H1 (cell line): Measurements from ENCODE around the gene TPBG. TPM values are rescaled to one million over a fixed set of nuclear protein-coding genes. Genes with fewer than 3 reads are reported as not detected.

ENCODE experiments used
- CTCF ChIA-PET: fragments of 300-600 bp; sonication (Branson Sonifier 250); formaldehyde crosslinking; loops from one replicate; lab custom pipeline; 2021; ENCODE audit not compliant: partially characterized antibody; lab: Charles Lee
- POLR2A ChIA-PET: fragments of 300-600 bp; sonication (Branson Sonifier 250); formaldehyde crosslinking; loops from one replicate; lab custom pipeline; 2021; ENCODE audit warnings: inconsistent platforms; ENCODE audit not compliant: partially characterized antibody; lab: Charles Lee
- DNase-seq, 2 experiments: peaks; one replicate each; pipeline versions ENCODE4 v3.0.0 to v3.0.0-alpha.2; 2010 to 2022; ENCODE audit warnings: low spot score in 2 of 2, low read depth in 1 of 2, mixed read lengths in 1 of 2
- FAIRE-seq: peaks from 2 replicates; lab custom pipeline; 2011; peaks lifted over from hg19 to GRCh38; lab: Jason Lieb, UNC
- H2AFZ ChIP-seq: 2 replicates; pipeline ENCODE4 v1.8.1; 2012; ENCODE audit warnings: low read length, inconsistent platforms
- H2AK5ac ChIP-seq: 2 replicates; pipeline ENCODE4 v1.6.1; 2013; ENCODE audit warnings: low read depth, low read length
- H2BK120ac ChIP-seq: replicated peaks from 2 replicates; pipeline ENCODE3; 2013; ENCODE audit warnings: low read depth, low read length, inconsistent platforms
- H2BK12ac ChIP-seq: 2 replicates; pipeline ENCODE4 v1.6.1; 2013; ENCODE audit warnings: low read depth, low read length
- H2BK15ac ChIP-seq: 2 replicates; pipeline ENCODE4 v1.6.1; 2013; ENCODE audit warnings: low read length
- H2BK20ac ChIP-seq: 2 replicates; pipeline ENCODE4 v1.6.1; 2013; ENCODE audit warnings: low read length
- H2BK5ac ChIP-seq: 2 replicates; pipeline ENCODE4 v1.6.1; 2013; ENCODE audit warnings: low read depth, low read length
- H3K14ac ChIP-seq: 2 replicates; pipeline ENCODE4 v1.6.1; 2013; ENCODE audit warnings: inconsistent platforms; ENCODE audit not compliant: insufficient read length
- H3K18ac ChIP-seq: 2 replicates; pipeline ENCODE4 v1.6.1; 2013; ENCODE audit warnings: low read length; ENCODE audit errors: extremely low read depth
- H3K23ac ChIP-seq: 2 replicates; pipeline ENCODE4 v1.6.1; 2013; ENCODE audit warnings: inconsistent platforms; ENCODE audit not compliant: insufficient read length
- H3K23me2 ChIP-seq: 2 replicates; pipeline ENCODE4 v1.6.1; 2013; ENCODE audit warnings: low read depth, low read length
- H3K27ac ChIP-seq: 2 replicates; pipeline ENCODE4 v1.6.1; 2011; ENCODE audit warnings: low read depth, low read length, inconsistent platforms
- H3K27me3 ChIP-seq, 4 experiments: replicated peaks in 1 of 4; 1 replicate in 1 of 4; 2 replicates in 3 of 4; pipeline versions ENCODE4 v1.6.1 to v1.8.1; 2011 to 2013; ENCODE audit warnings: low read length in 3 of 4, mild to moderate bottlenecking in 3 of 4, inconsistent platforms in 2 of 4, mixed read lengths in 2 of 4, moderate library complexity in 1 of 4; ENCODE audit not compliant: control insufficient read depth in 3 of 4, insufficient read depth in 3 of 4; ENCODE audit errors: extremely low read depth in 1 of 4
- H3K36me3 ChIP-seq, 4 experiments: 2 replicates each; pipeline versions ENCODE4 v1.6.1 to v1.8.1; 2011 to 2013; ENCODE audit warnings: mild to moderate bottlenecking in 4 of 4, low read length in 3 of 4, moderate library complexity in 2 of 4, control low read depth in 1 of 4, inconsistent platforms in 1 of 4; ENCODE audit not compliant: insufficient read depth in 4 of 4, control insufficient read depth in 2 of 4
- H3K4ac ChIP-seq: replicated peaks from 2 replicates; pipeline ENCODE3; 2013; ENCODE audit warnings: low read length, low read depth, mixed read lengths, inconsistent platforms; ENCODE audit not compliant: insufficient read length
- H3K4me1 ChIP-seq, 4 experiments: replicated peaks in 1 of 4; 1 replicate in 1 of 4; 2 replicates in 3 of 4; pipeline versions ENCODE4 v1.6.1 to v1.8.1; 2011 to 2013; ENCODE audit warnings: low read length in 3 of 4, inconsistent platforms in 2 of 4, mixed read lengths in 1 of 4; ENCODE audit not compliant: insufficient read depth in 4 of 4, control insufficient read depth in 3 of 4
- H3K4me2 ChIP-seq, 2 experiments: 2 replicates each; pipeline versions ENCODE4 v1.6.1 to v1.8.1; 2011 to 2013; ENCODE audit warnings: low read depth in 2 of 2, low read length in 2 of 2, control low read depth in 1 of 2, inconsistent platforms in 1 of 2, mild to moderate bottlenecking in 1 of 2; ENCODE audit not compliant: insufficient read depth in 1 of 2
- H3K4me3 ChIP-seq, 4 experiments: fragments of 200-600, 300-600 bp in 1 of 4; sonication (generic), shearing (Covaris generic), sonication (Bioruptor Twin) in 1 of 4; 2 replicates each; pipeline versions ENCODE4 v1.5.1 to v1.8.1; 2011 to 2016; ENCODE audit warnings: low read length in 4 of 4, low read depth in 3 of 4, control low read depth in 2 of 4, inconsistent platforms in 2 of 4, mild to moderate bottlenecking in 2 of 4, mixed read lengths in 1 of 4, moderate library complexity in 1 of 4; ENCODE audit not compliant: insufficient read depth in 2 of 4; ENCODE audit errors: extremely low read depth in 1 of 4
- H3K56ac ChIP-seq: replicated peaks from 2 replicates; pipeline ENCODE3; 2013; ENCODE audit warnings: low read depth, mild to moderate bottlenecking, mixed read lengths, low read length, inconsistent platforms; ENCODE audit not compliant: insufficient read length
- H3K79me1 ChIP-seq: 2 replicates; pipeline ENCODE4 v1.6.1; 2013; ENCODE audit warnings: low read depth, low read length, control low read depth
- H3K79me2 ChIP-seq, 2 experiments: 2 replicates each; pipeline versions ENCODE4 v1.6.1 to v1.8.1; 2012 to 2013; ENCODE audit warnings: low read length in 2 of 2, mild to moderate bottlenecking in 2 of 2, inconsistent platforms in 1 of 2; ENCODE audit not compliant: insufficient read depth in 2 of 2, control insufficient read depth in 1 of 2
- H3K9ac ChIP-seq, 4 experiments: replicated peaks in 1 of 4; 1 replicate in 1 of 4; 2 replicates in 3 of 4; pipeline versions ENCODE4 v1.6.1 to v1.8.1; 2011 to 2013; ENCODE audit warnings: low read depth in 3 of 4, low read length in 3 of 4, control low read depth in 2 of 4, mild to moderate bottlenecking in 2 of 4, moderate library complexity in 2 of 4, inconsistent platforms in 1 of 4; ENCODE audit errors: extremely low read depth in 1 of 4
- H3K9me3 ChIP-seq, 2 experiments: 2 replicates each; pipeline versions ENCODE4 v1.6.1 to v1.8.1; 2012 to 2013; ENCODE audit warnings: mild to moderate bottlenecking in 2 of 2, moderate library complexity in 2 of 2, control low read depth in 1 of 2, inconsistent platforms in 1 of 2, low read depth in 1 of 2, low read length in 1 of 2, mixed read lengths in 1 of 2; ENCODE audit not compliant: insufficient read depth in 2 of 2
- H4K20me1 ChIP-seq, 2 experiments: replicated peaks in 1 of 2; 2 replicates each; pipeline versions ENCODE3 to v1.8.1; 2011 to 2013; ENCODE audit warnings: inconsistent platforms in 2 of 2, low read length in 2 of 2, mild to moderate bottlenecking in 1 of 2; ENCODE audit not compliant: insufficient read depth in 2 of 2, control insufficient read depth in 1 of 2
- H4K5ac ChIP-seq: 2 replicates; pipeline ENCODE4 v1.6.1; 2013; ENCODE audit warnings: low read length, low read depth, mixed read lengths, inconsistent platforms; ENCODE audit not compliant: insufficient read length
- H4K8ac ChIP-seq: 2 replicates; pipeline ENCODE4 v1.8.0; 2013; ENCODE audit warnings: mild to moderate bottlenecking, moderate library complexity, low read length, inconsistent platforms; ENCODE audit not compliant: insufficient read depth; ENCODE audit errors: extremely low read depth
- H4K91ac ChIP-seq: replicated peaks from 2 replicates; pipeline ENCODE3; 2013; ENCODE audit warnings: low read length, mixed read lengths, inconsistent platforms; ENCODE audit not compliant: insufficient read length
- EGR1 ChIP-seq: IDR thresholded peaks from 2 replicates; pipeline ENCODE4 v1.6.1; 2011; ENCODE audit warnings: low read depth, low read length, borderline replicate concordance
- GTF2F1 ChIP-seq: IDR thresholded peaks from 2 replicates; pipeline ENCODE4 v1.6.1; 2012; ENCODE audit warnings: low read depth, low read length, improper control_type of control experiment, borderline replicate concordance
- PHF8 ChIP-seq: fragments of 200-600 bp; sonication (generic); conservative IDR thresholded peaks from 2 replicates; pipeline ENCODE4 v1.7.1; 2012; ENCODE audit warnings: low read depth, mild to moderate bottlenecking, inconsistent platforms, low read length, moderate library complexity
- RNF2 ChIP-seq: fragments of 200-900, 300-1000 bp; sonication (generic); IDR thresholded peaks from 2 replicates; pipeline ENCODE4 v1.7.1; 2016; ENCODE audit warnings: borderline replicate concordance, low read depth, mild to moderate bottlenecking, antibody characterized with exemption, low read length; ENCODE audit not compliant: poor library complexity, severe bottlenecking; ENCODE audit errors: missing control alignments
- SIRT6 ChIP-seq: IDR thresholded peaks from one replicate; pipeline ENCODE4 v1.7.1; 2012; ENCODE audit warnings: low read length, inconsistent platforms
- SIX5 ChIP-seq: IDR thresholded peaks from 2 replicates; pipeline ENCODE4 v1.6.1; 2011; ENCODE audit warnings: mild to moderate bottlenecking, low read depth, low read length
- SUZ12 ChIP-seq: fragments of 200-600 bp; sonication (generic); IDR thresholded peaks from 2 replicates; pipeline ENCODE4 v1.6.1; 2012; ENCODE audit warnings: mild to moderate bottlenecking, inconsistent platforms, low read length, moderate library complexity, mixed read lengths
- TAF1 ChIP-seq: IDR thresholded peaks from 2 replicates; pipeline ENCODE4 v1.6.1; 2011; ENCODE audit warnings: mild to moderate bottlenecking, low read depth, low read length
- TBP ChIP-seq: IDR thresholded peaks from 2 replicates; pipeline ENCODE4 v1.6.1; 2011; ENCODE audit warnings: low read depth, low read length, improper control_type of control experiment
- WGBS, 2 experiments: shearing (Covaris generic) in 1 of 2; methylation state at CpG; one replicate each; pipeline versions ENCODE4 v1.1.6 to v1.1.7; 2013 to 2015; ENCODE audit warnings: low lambda C conversion rate in 2 of 2, mixed read lengths in 2 of 2, inconsistent platforms in 1 of 2, low coverage in 1 of 2, missing lambda C conversion rate in 1 of 2; ENCODE audit not compliant: insufficient replicate concordance in 2 of 2, insufficient coverage in 1 of 2, insufficient read length in 1 of 2; ENCODE audit errors: extremely low coverage in 1 of 2, missing lambda C conversion rate in 1 of 2; 5-methylcytosine and 5-hydroxymethylcytosine counted together
- polyA plus RNA-seq, 7 experiments: library from polyadenylated mRNA; depleted of rRNA in 3 of 7; stranded (reverse) in 5 of 7; unstranded in 2 of 7; fragments of >200 nt in 5 of 7; fragments of 200-250 nt in 2 of 7; gene quantifications; 1 replicate in 5 of 7; 2 replicates in 1 of 7; 4 replicates in 1 of 7; pipeline versions ENCODE4 v1.2.1 to v1.2.3, GENCODE V29; 2011 to 2013; ENCODE audit warnings: missing spikeins in 2 of 7, mixed read lengths in 2 of 7
- total RNA-seq: library from RNA; stranded (reverse); fragmentation: NEBNext Ultra II Directional; extraction: Animal tissue kit (Norgen Biotek cat#: 25700); gene quantifications from 2 replicates; pipeline ENCODE4 v1.2.1, GENCODE V29; 2021
- TF ChIP-seq, protein P1 (sequence below): IDR thresholded peaks from 2 replicates; pipeline ENCODE4 v1.6.1; 2012; ENCODE audit warnings: inconsistent platforms

TPBG gene
- total and polyA plus RNA-seq, 2 of the 8 experiments (the other 6 are each of a cell fraction or from before 2014, with no cell fraction given): 28.4 to 33.6 TPM

- peaks cover 0 to 21% of the 10 kb centered on the region in 2 experiments; a peak in 3 of 4 replicates for H3K79me2 ChIP-seq
- FAIRE-seq: no peak
- H3K4me1 ChIP-seq: peaks cover 5 to 16% (median 7%) of the 10 kb centered on the region in 4 experiments
- no peak overlapping the region; the same call in 1 of the 2 replicates for H3K27ac ChIP-seq
- H2BK5ac ChIP-seq: 0 out of 2 replicates have a peak overlapping the region, but pooled peaks have one; percentile 56
- H4K5ac ChIP-seq: peak overlapping the region; percentile 41
- peak overlapping the region; percentile 78; the same call in 1 of the 2 replicates for H2BK12ac ChIP-seq
- peaks cover 10% of the 10 kb centered on the region; the same call in 1 of the 2 replicates for H3K23me2 ChIP-seq
- H2BK15ac ChIP-seq: no peak overlapping the region
- peaks cover 0 to 3% of the 10 kb centered on the region in 2 experiments for H4K20me1 ChIP-seq
- POLR2A ChIA-PET: interaction anchor here (0.9 to 1.3 kb wide), 3 partner anchors 15 to 193 kb away, joined by 3 to 5 read pairs (median 3); no protein-coding TSS in a partner anchor
- peak overlapping the region; percentile 28 for H3K56ac ChIP-seq
- peak in 1 of 2 experiments; percentile 75 for DNase-seq
- H3K4ac ChIP-seq: peak overlapping the region; percentile 19
- no peak overlapping the region for H3K23ac ChIP-seq
- CTCF ChIA-PET: interaction anchor here (0.7 to 1.4 kb wide), 8 partner anchors 8 to 112 kb away, joined by 3 to 5 read pairs (median 3); no protein-coding TSS in a partner anchor
- H3K9me3 ChIP-seq: no peaks in the 10 kb centered on the region
- peak overlapping the region; percentile 70 to 97 (median 80) for H3K4me3 ChIP-seq
- peak overlapping the region; percentile 15 for H4K91ac ChIP-seq
- H2BK120ac ChIP-seq: no peak overlapping the region
- H3K14ac ChIP-seq: no peak overlapping the region
- H3K36me3 ChIP-seq: peaks cover 0 to 11% (median 2%) of the 10 kb centered on the region in 4 experiments; a peak in 2 of 8 replicates
- H4K8ac ChIP-seq: peak overlapping the region; percentile 96
- no peak overlapping the region; the same call in 1 of the 2 replicates for H2AK5ac ChIP-seq
- peak overlapping the region; percentile 83 to 98 for H3K4me2 ChIP-seq
- no peaks in the 10 kb centered on the region; a peak in 1 of 7 replicates for H3K27me3 ChIP-seq
- H3K79me1 ChIP-seq: no peaks in the 10 kb centered on the region
- H2BK20ac ChIP-seq: no peak overlapping the region
- H3K9ac ChIP-seq: peak overlapping the region in 3 of 4 experiments; percentile 68 to 69 (median 68); a peak in 6 of 7 replicates
- peak overlapping the region; percentile 95 for H3K18ac ChIP-seq
- 2% methylated on average over 61 of the region's 67 CpGs; no CpG with 5 or more reads in 1 of the 2 experiments for WGBS, 2 experiments
- H2AFZ ChIP-seq: peak overlapping the region; percentile 51; the same call in 1 of the 2 replicates
- TF ChIP-seq TBP (peak; percentile 42; the same call in 1 of the 2 replicates), RNF2 (peak; percentile 60), TAF1 (peak; percentile 20; the same call in 1 of the 2 replicates), SIX5 (no peak), SIRT6 (no peak), PHF8 (0 out of 2 replicates have a peak, but pooled peaks have one; percentile 14), EGR1 (no peak), SUZ12 (peak; percentile 34; the same call in 1 of the 2 replicates), GTF2F1 (no peak)
- TF ChIP-seq, protein P1, sequence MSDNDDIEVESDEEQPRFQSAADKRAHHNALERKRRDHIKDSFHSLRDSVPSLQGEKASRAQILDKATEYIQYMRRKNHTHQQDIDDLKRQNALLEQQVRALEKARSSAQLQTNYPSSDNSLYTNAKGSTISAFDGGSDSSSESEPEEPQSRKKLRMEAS: peak; percentile 79
These were observed 1.6 kb downstream of the TPBG start for GRCh38 chr6:82365016-82365795.
